WTC11 (cell line): ENCODE results near the gene NOA1. TPM values are rescaled to one million over a fixed set of nuclear protein-coding genes. Genes with fewer than 3 reads are reported as not detected.
"Not testable (repeated sequence)": the region's sequence is repeated elsewhere in the genome, so short reads cannot be mapped to it uniquely, and the experiment has no call there.

ENCODE experiments used
- ATAC-seq: fragments of 200-7000 bp; cut with Tn5 transposase; 2 replicates; pipeline ENCODE4 v1.10.0; 2021; ENCODE audit warnings: mild to moderate bottlenecking, moderate library complexity
- CTCF ChIA-PET: fragments of 300-600 bp; sonication (Branson Sonifier 250); formaldehyde crosslinking; loops from one replicate; lab custom pipeline; 2021; ENCODE audit warnings: antibody characterized with exemption; lab: Charles Lee
- POLR2A ChIA-PET: fragments of 350-600 bp; sonication (Branson Sonifier 250); formaldehyde crosslinking; loops from one replicate; lab custom pipeline; 2021; ENCODE audit warnings: antibody characterized with exemption; lab: Charles Lee
- DNase-seq: peaks from one replicate; pipeline ENCODE4 v3.0.0; 2021; ENCODE audit warnings: low spot score
- H3K27ac Mint-ChIP-seq: 2 replicates; pipeline ENCODE4 v1.8.0; 2021; ENCODE audit warnings: mixed read lengths
- H3K27me3 Mint-ChIP-seq: 2 replicates; pipeline ENCODE4 v1.8.0; 2021; ENCODE audit warnings: low read depth, mild to moderate bottlenecking, moderate library complexity, mixed read lengths
- H3K36me3 Mint-ChIP-seq: 2 replicates; pipeline ENCODE4 v1.8.0; 2021; ENCODE audit warnings: mixed read lengths
- H3K4me1 Mint-ChIP-seq: 2 replicates; pipeline ENCODE4 v1.8.0; 2022; ENCODE audit warnings: mixed read lengths
- H3K4me3 Mint-ChIP-seq: 2 replicates; pipeline ENCODE4 v1.8.0; 2021; ENCODE audit warnings: mild to moderate bottlenecking, moderate library complexity, mixed read lengths
- H3K9me3 Mint-ChIP-seq: 2 replicates; pipeline ENCODE4 v1.8.0; 2021; ENCODE audit warnings: mixed read lengths
- ELF4 ChIP-seq: sonication (generic); formaldehyde crosslinking; IDR thresholded peaks from 2 replicates; pipeline ENCODE4 v1.8.1; 2022; ENCODE audit warnings: low read depth, mild to moderate bottlenecking, moderate library complexity, missing genetic modification reagents
- EMX1 ChIP-seq: fragments of 250-450 bp; sonication (Bioruptor Pico); IDR thresholded peaks from 2 replicates; pipeline ENCODE4 v1.8.0; 2021; ENCODE audit warnings: mild to moderate bottlenecking
- GRHL2 ChIP-seq: fragments of 250-450 bp; sonication (Bioruptor Pico); IDR thresholded peaks from 2 replicates; pipeline ENCODE4 v1.8.0; 2022; ENCODE audit warnings: mild to moderate bottlenecking, moderate library complexity; ENCODE audit not compliant: insufficient replicate concordance, severe bottlenecking
- GTF2I ChIP-seq: fragments of 250-450 bp; sonication (Bioruptor Pico); conservative IDR thresholded peaks from 2 replicates; pipeline ENCODE4 v1.4.0; 2021; ENCODE audit warnings: mild to moderate bottlenecking
- HMGA2 ChIP-seq: fragments of 250-450 bp; sonication (Bioruptor Pico); IDR thresholded peaks from 2 replicates; pipeline ENCODE4 v1.4.0; 2021; ENCODE audit warnings: mild to moderate bottlenecking, moderate library complexity
- KAT7 ChIP-seq: sonication (generic); formaldehyde crosslinking; IDR thresholded peaks from 2 replicates; pipeline ENCODE4 v1.8.1; 2023; ENCODE audit warnings: missing genetic modification reagents, mild to moderate bottlenecking, borderline replicate concordance
- MXD4 ChIP-seq: fragments of 250-450 bp; sonication (Bioruptor Pico); IDR thresholded peaks from 2 replicates; pipeline ENCODE4 v1.8.0; 2021; ENCODE audit warnings: mild to moderate bottlenecking, moderate library complexity, borderline replicate concordance
- NFATC4 ChIP-seq: fragments of 250-450 bp; sonication (Bioruptor Pico); IDR thresholded peaks from 2 replicates; pipeline ENCODE4 v1.9.0; 2021; ENCODE audit warnings: mild to moderate bottlenecking
- RORB ChIP-seq: fragments of 250-450 bp; sonication (Bioruptor Pico); IDR thresholded peaks from 2 replicates; pipeline ENCODE4 v1.9.0; 2021; ENCODE audit warnings: mild to moderate bottlenecking
- TEAD4 ChIP-seq: sonication (generic); formaldehyde crosslinking; IDR thresholded peaks from 2 replicates; pipeline ENCODE4 v1.8.0; 2022; ENCODE audit warnings: mild to moderate bottlenecking, missing genetic modification reagents
- TP53 ChIP-seq: sonication (generic); formaldehyde crosslinking; IDR thresholded peaks from 2 replicates; pipeline ENCODE4 v1.8.1; 2023; ENCODE audit warnings: mild to moderate bottlenecking, missing genetic modification reagents
- ZNF121 ChIP-seq: sonication (generic); formaldehyde crosslinking; IDR thresholded peaks from 2 replicates; pipeline ENCODE4 v1.8.0; 2023; ENCODE audit warnings: missing genetic modification reagents
- total RNA-seq: library from RNA; stranded (reverse); gene quantifications from 3 replicates; pipeline ENCODE4 v1.2.3, GENCODE V29; 2021
- TF ChIP-seq, protein P1 (sequence below): fragments of 200-600 bp; IDR thresholded peaks from 2 replicates; pipeline ENCODE4 v1.8.0; 2022; ENCODE audit warnings: antibody characterized with exemption
- TF ChIP-seq, protein P2 (sequence below): fragments of 250-450 bp; sonication (Bioruptor Pico); IDR thresholded peaks from 2 replicates; pipeline ENCODE4 v2.1.2; 2022; ENCODE audit warnings: mild to moderate bottlenecking, moderate library complexity
- TF ChIP-seq, protein P3 (sequence below): sonication (generic); formaldehyde crosslinking; IDR thresholded peaks from 2 replicates; pipeline ENCODE4 v1.8.1; 2022; ENCODE audit warnings: mild to moderate bottlenecking, missing genetic modification reagents, moderate library complexity, borderline replicate concordance
- TF ChIP-seq, protein P4 (sequence below): fragments of 250-450 bp; sonication (Bioruptor Pico); IDR thresholded peaks from 2 replicates; pipeline ENCODE4 v1.9.0; 2021; ENCODE audit warnings: mild to moderate bottlenecking
- TF ChIP-seq, protein P5 (sequence below): sonication (generic); formaldehyde crosslinking; IDR thresholded peaks from 2 replicates; pipeline ENCODE4 v1.8.1; 2023; ENCODE audit warnings: mild to moderate bottlenecking, missing genetic modification reagents, moderate library complexity
- TF ChIP-seq, protein P6 (sequence below): sonication (generic); formaldehyde crosslinking; conservative IDR thresholded peaks from 2 replicates; pipeline ENCODE4 v1.8.1; 2022; ENCODE audit warnings: mild to moderate bottlenecking, missing genetic modification reagents
- TF ChIP-seq, protein P7 (sequence below): sonication (generic); formaldehyde crosslinking; IDR thresholded peaks from 2 replicates; pipeline ENCODE4 v1.8.0; 2022; ENCODE audit warnings: mild to moderate bottlenecking, missing genetic modification reagents

NOA1 gene
- total RNA-seq, 1 experiment from 2014 or later, result 35.7 TPM

DNA sequence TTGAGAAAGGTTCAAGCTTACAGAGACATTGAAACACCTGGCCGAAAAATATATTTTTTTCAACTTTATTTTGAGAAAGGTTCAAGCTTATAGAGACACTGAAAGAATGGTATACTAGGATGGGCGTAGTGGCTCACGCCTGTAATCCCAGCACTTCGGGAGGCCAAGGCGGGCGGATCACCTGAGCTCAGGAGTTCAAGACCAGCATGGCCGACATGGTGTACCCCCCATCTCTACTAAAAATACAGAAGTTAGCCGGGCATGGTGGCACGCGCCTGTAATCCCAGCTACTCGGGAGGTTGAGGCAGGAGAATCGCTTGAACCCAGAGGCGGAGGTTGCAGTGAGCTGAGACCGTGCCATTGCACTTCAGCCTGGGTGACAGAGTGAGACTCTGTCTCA lies 37.6 kb downstream of the NOA1 start:
- ATAC-seq, H3K4me1 Mint-ChIP-seq, DNase-seq, CTCF ChIA-PET, H3K4me3 Mint-ChIP-seq, POLR2A ChIA-PET, H3K27me3 Mint-ChIP-seq, H3K9me3 Mint-ChIP-seq, H3K27ac Mint-ChIP-seq: not testable (repeated sequence)
- peaks cover 10% of the 10 kb centered on the region for H3K36me3 Mint-ChIP-seq

DNA sequence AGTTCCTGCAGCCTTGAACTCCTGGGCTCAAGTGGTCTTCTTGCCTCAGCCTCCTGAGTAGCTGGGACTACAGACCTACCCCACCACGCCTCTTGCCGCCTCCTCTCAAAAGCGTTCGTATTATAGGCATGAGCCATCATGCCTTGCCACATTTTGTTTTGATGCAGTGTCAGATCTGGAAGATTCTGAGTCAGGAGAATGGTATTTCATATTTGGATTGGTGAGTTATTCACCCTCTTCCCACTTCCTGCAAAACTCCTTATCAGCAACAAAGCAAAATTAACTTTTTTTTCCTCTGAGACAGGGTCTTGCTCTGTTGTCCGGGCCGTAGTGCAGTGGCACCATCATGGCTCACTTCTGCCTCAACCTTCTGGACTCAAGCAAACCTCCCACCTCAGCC lies 40.1 kb downstream of the NOA1 start:
- DNase-seq, result no peak
- no peaks in the 10 kb centered on the region for H3K4me1 Mint-ChIP-seq
- CTCF ChIA-PET, result no interaction called here
- TF ChIP-seq KAT7 (no peak), TP53 (no peak), HMGA2 (no peak), NFATC4 (CRISPR knock-in tag) (no peak), RORB (no peak), GRHL2 (CRISPR knock-in tag) (no peak), ZNF121 (CRISPR knock-in tag) (no peak)
- TF ChIP-seq, protein P1, sequence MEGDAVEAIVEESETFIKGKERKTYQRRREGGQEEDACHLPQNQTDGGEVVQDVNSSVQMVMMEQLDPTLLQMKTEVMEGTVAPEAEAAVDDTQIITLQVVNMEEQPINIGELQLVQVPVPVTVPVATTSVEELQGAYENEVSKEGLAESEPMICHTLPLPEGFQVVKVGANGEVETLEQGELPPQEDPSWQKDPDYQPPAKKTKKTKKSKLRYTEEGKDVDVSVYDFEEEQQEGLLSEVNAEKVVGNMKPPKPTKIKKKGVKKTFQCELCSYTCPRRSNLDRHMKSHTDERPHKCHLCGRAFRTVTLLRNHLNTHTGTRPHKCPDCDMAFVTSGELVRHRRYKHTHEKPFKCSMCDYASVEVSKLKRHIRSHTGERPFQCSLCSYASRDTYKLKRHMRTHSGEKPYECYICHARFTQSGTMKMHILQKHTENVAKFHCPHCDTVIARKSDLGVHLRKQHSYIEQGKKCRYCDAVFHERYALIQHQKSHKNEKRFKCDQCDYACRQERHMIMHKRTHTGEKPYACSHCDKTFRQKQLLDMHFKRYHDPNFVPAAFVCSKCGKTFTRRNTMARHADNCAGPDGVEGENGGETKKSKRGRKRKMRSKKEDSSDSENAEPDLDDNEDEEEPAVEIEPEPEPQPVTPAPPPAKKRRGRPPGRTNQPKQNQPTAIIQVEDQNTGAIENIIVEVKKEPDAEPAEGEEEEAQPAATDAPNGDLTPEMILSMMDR, result no peak
- TF ChIP-seq, protein P2, sequence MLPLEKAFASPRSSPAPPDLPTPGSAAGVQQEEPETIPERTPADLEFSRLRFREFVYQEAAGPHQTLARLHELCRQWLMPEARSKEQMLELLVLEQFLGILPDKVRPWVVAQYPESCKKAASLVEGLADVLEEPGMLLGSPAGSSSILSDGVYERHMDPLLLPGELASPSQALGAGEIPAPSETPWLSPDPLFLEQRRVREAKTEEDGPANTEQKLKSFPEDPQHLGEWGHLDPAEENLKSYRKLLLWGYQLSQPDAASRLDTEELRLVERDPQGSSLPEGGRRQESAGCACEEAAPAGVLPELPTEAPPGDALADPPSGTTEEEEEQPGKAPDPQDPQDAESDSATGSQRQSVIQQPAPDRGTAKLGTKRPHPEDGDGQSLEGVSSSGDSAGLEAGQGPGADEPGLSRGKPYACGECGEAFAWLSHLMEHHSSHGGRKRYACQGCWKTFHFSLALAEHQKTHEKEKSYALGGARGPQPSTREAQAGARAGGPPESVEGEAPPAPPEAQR, result no peak
- TF ChIP-seq, protein P3, sequence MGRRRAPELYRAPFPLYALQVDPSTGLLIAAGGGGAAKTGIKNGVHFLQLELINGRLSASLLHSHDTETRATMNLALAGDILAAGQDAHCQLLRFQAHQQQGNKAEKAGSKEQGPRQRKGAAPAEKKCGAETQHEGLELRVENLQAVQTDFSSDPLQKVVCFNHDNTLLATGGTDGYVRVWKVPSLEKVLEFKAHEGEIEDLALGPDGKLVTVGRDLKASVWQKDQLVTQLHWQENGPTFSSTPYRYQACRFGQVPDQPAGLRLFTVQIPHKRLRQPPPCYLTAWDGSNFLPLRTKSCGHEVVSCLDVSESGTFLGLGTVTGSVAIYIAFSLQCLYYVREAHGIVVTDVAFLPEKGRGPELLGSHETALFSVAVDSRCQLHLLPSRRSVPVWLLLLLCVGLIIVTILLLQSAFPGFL (CRISPR knock-in tag), result no peak
- TF ChIP-seq, protein P4, sequence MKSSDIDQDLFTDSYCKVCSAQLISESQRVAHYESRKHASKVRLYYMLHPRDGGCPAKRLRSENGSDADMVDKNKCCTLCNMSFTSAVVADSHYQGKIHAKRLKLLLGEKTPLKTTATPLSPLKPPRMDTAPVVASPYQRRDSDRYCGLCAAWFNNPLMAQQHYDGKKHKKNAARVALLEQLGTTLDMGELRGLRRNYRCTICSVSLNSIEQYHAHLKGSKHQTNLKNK (CRISPR knock-in tag), result no peak
- TF ChIP-seq, protein P5, sequence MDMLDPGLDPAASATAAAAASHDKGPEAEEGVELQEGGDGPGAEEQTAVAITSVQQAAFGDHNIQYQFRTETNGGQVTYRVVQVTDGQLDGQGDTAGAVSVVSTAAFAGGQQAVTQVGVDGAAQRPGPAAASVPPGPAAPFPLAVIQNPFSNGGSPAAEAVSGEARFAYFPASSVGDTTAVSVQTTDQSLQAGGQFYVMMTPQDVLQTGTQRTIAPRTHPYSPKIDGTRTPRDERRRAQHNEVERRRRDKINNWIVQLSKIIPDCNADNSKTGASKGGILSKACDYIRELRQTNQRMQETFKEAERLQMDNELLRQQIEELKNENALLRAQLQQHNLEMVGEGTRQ (CRISPR knock-in tag), result no peak
- TF ChIP-seq, all 79 proteins: peak for 0
- no peak overlapping the region for H3K4me3 Mint-ChIP-seq
- no peaks in the 10 kb centered on the region for H3K9me3 Mint-ChIP-seq
- no peak for ATAC-seq
- POLR2A ChIA-PET, result no interaction called here
- H3K36me3 Mint-ChIP-seq, result peaks cover 14% of the 10 kb centered on the region
- no peaks in the 10 kb centered on the region for H3K27me3 Mint-ChIP-seq
- H3K27ac Mint-ChIP-seq, result peak overlapping the region; percentile 39; the same call in 1 of the 2 replicates

DNA sequence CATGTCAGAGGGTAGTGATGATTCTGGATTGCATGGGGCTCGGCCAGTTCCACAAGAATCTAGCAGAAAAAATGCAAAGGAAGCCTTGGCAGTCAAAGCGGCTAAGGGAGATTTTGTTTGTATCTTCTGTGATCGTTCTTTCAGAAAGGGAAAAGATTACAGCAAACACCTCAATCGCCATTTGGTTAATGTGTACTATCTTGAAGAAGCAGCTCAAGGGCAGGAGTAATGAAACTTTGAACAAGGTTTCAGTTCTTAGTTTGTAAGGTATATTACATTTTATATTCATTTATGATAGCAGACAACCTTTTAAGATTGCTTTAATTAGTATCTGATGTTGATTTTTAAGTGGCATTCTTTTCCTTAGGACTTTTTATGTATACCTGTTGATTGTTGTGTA lies 45.5 kb downstream of the NOA1 start:
- ChIA-PET CTCF (interaction anchor here (2.1 kb wide), 1 partner anchor 96 kb away, joined by 8 read pairs; no protein-coding TSS in a partner anchor), POLR2A (no interaction called here)
- Mint-ChIP-seq H3K27me3 (no peaks in the 10 kb centered on the region), H3K4me3 (no peak overlapping the region), H3K9me3 (no peaks in the 10 kb centered on the region; the same call in 1 of the 2 replicates), H3K27ac (no peak overlapping the region), H3K36me3 (peaks cover 41% of the 10 kb centered on the region), H3K4me1 (peaks cover 5% of the 10 kb centered on the region; the same call in 1 of the 2 replicates)
- no peak for ATAC-seq
- no peak for DNase-seq
- TF ChIP-seq, protein P3 (CRISPR knock-in tag), result no peak
- TF ChIP-seq, protein P2, result no peak
- TF ChIP-seq KAT7 (no peak), EMX1 (CRISPR knock-in tag) (no peak), MXD4 (CRISPR knock-in tag) (no peak), ELF4 (CRISPR knock-in tag) (no peak), TEAD4 (no peak), GTF2I (CRISPR knock-in tag) (no peak)
- TF ChIP-seq, protein P6, sequence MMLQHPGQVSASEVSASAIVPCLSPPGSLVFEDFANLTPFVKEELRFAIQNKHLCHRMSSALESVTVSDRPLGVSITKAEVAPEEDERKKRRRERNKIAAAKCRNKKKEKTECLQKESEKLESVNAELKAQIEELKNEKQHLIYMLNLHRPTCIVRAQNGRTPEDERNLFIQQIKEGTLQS, result no peak
- TF ChIP-seq, protein P7, sequence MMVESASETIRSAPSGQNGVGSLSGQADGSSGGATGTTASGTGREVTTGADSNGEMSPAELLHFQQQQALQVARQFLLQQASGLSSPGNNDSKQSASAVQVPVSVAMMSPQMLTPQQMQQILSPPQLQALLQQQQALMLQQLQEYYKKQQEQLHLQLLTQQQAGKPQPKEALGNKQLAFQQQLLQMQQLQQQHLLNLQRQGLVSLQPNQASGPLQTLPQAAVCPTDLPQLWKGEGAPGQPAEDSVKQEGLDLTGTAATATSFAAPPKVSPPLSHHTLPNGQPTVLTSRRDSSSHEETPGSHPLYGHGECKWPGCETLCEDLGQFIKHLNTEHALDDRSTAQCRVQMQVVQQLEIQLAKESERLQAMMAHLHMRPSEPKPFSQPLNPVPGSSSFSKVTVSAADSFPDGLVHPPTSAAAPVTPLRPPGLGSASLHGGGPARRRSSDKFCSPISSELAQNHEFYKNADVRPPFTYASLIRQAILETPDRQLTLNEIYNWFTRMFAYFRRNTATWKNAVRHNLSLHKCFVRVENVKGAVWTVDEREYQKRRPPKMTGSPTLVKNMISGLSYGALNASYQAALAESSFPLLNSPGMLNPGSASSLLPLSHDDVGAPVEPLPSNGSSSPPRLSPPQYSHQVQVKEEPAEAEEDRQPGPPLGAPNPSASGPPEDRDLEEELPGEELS (CRISPR knock-in tag), result no peak
